Urothelium cell line (cell line): ENCODE data around the gene SLC38A1.
A peak's percentile ranks its signal among the peaks of the same experiment; 100 is the strongest.

Experiments
- DNase-seq: peaks from one replicate; pipeline ENCODE4 v3.0.0; 2011; ENCODE audit warnings: low spot score, mixed read lengths
- FAIRE-seq: peaks from 2 replicates; lab custom pipeline; 2011; peaks lifted over from hg19 to GRCh38; lab: Jason Lieb, UNC

Gene SLC38A1

DNA sequence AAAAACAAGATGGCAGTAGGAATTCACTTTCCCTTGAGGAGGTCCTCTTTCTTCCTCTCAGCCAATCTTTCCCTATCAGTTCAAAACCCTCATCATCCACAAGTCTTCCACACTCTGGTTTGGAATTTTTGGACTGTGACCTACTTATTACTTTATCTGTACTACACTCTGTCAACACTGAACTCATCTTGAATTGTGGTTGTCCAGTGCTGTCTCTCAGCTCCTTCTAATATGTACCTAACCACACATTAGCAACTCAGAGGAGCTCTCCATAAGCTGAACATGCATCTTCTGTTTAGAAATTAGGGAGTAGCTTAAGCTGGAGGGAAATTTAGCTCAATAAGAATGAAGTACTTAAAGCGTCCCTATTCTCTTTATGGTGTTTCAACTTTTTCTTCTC is 34.8 kb downstream of the SLC38A1 start:
- DNase-seq (no peak), FAIRE-seq (no peak)

DNA sequence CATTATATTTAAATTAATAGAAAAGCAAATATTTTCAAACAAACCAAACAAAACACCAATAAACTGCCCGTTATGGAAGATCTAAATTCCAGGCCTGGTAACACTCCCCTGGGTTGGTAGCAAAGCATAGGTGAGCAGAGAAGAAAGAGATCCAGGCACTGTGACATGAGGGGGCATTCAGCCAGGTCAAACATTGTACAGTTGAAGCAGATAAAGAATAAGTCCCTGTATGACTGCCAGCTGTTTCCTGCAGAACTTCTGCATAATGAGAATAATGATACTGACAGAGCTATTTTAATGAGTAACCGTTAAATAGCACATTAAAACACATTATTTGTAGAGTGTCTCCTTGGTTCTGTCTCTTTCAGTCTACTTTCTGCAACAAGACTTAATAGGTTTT is 35.4 kb downstream of the SLC38A1 start:
- FAIRE-seq: no peak
- DNase-seq: no peak

DNA sequence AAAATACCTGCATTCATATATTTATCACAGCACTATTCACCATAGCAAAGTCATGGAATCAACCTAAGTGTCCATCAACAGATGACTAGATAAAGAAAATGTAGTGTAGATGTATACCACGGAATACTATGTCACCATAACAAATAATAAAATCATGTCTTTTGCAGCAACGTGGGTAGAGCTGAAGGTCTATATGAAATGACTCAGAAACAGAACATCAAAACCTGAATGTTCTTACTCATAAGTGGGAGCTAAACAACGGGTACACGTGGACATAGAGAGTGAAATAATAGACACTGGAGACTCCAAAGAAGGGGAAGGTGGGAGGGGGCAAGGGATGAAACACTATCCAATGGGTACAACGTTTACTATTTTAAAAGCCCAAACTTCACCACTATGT is 37.9 kb downstream of the SLC38A1 start:
- FAIRE-seq: no peak

DNA sequence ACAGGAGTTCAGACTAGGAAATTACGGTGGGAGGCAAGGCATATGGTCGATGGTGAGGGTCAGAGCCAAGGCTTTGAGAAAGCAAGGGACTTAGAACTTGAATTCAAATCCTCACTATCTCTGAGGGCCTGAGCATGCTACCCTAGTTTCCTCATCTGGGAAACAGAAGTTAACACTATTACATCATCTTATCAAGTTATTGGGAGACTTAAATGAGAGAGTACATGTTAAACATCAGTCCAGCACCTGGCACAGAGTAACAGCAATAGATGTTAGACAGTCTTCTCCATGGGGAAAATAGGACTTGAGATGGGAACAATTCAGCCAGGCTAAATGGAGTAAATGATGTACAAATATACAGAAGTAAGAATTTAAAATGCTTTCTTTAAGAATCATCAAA is 38.5 kb downstream of the SLC38A1 start:
- DNase-seq: no peak
- no peak for FAIRE-seq

More for the DNA sequence above, 37.9 kb downstream of the SLC38A1 start:
- DNase-seq: no peak

DNA sequence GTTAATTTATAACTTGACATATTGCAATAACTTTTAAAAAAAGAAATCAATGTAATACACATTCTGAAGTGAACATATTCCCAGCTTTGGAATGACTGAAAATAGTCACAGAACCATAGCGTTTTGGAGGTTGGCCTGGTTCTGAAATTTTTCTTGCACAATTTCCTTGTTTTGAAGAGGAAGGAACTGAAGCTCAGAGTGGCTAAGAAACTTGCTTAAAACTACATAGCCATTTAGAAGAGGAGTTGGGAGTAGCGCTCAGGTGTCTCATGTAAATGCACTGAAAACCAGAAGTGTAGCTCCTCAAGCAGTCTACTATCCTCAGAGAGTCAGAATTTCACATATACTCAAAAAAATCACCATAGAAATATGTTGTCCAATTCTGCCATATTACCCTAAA is 41.2 kb downstream of the SLC38A1 start:
- no peak for FAIRE-seq
- no peak for DNase-seq

DNA sequence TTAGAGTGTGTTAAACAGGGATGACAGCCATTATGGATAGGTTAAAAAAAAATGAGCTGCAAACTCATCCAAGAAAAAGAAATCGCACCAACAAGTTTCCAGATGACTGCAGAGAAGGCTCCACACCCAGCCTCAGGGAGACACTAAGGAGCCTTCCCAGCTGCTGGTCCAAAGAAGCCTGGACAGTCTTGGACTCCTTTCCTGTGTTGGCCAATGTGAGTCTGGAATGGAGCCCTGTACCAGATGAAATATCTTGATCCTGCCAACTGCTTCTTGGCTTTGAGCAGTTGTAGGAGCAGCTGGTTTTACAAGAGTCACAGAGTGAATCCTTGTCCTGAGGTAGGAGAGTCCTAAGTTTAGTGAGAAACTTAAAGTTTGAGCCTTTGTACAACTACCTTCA is 44.5 kb downstream of the SLC38A1 start:
- FAIRE-seq: no peak
- DNase-seq: no peak

DNA sequence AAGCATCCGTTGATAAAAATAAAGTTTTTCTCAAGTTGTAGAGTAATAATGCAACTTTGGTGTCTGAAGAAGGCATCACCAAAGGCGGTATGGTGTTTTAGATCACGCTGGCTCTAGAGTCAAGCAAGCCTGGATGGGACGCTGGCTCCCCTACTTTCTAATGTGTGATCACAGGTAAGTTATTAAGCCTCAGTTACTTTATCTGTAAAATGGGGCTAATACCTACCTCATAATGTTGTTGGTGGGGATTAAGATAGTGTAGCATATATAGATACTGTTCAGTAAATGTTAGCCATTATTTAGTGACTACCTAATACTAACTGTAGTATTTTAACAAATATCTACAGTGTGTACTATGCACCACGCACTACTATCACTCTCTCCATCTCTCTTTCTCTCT is 45.8 kb downstream of the SLC38A1 start:
- DNase-seq: no peak
- FAIRE-seq: no peak

DNA sequence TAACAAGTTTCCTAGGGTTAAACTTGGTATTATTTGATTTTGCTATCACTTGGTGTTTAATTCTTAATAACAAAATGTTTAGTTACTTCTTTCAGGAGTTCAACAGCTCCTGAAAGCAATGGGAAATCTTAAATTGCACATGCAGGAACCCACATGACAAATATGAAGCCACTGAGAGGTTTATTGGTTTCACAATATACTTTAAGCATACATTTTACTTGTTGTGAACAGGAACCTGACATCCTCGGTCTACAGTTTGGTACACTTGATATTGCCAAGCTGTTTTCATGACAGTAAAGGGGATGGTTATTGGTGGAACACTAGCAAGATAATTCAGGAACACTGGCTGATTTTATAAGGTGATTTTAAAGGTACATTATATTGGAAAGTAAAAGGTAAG is 46.2 kb downstream of the SLC38A1 start:
- no peak for FAIRE-seq
- no peak for DNase-seq

DNA sequence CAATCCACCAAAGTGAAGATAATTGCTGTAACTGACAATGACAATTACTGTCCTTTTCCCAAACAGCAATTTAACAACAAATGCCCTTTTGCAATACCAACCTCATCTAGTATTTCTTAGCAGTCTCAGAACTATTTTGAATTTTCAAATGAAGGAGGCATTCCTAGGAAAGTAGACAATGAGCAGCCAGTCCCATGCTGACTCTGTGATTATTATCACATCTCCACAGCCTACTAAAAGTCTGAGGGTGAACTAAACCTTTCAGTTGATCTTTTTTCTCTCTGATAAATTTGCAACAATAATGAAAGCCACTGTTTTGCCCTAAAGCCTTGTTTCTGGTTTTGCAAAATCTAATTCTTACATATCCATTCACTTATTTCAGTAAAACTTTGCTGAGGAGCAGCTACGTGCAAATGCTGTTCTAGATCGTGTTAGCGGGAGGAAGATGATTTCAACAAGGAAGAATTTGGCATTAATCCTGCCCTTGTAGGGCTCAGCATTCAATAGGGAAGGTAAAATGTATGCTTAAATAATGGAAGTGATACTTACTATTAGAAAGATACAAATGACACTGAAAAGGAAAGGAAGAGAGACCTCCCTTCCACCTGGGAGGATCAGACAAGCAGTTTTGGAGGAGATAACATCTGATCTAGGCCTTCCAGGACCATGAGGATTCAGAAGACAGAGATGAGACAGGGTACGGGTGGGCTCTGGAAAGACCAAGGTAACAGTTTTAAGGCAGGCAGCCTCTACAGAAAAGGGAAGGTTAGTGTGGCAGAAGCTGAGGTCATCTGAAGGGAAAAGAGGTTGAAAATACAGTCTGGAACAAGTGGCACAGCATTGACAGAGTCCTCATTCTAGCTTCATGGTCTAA is 47.4 kb downstream of the SLC38A1 start:
- no peak for DNase-seq
- FAIRE-seq: no peak

DNA sequence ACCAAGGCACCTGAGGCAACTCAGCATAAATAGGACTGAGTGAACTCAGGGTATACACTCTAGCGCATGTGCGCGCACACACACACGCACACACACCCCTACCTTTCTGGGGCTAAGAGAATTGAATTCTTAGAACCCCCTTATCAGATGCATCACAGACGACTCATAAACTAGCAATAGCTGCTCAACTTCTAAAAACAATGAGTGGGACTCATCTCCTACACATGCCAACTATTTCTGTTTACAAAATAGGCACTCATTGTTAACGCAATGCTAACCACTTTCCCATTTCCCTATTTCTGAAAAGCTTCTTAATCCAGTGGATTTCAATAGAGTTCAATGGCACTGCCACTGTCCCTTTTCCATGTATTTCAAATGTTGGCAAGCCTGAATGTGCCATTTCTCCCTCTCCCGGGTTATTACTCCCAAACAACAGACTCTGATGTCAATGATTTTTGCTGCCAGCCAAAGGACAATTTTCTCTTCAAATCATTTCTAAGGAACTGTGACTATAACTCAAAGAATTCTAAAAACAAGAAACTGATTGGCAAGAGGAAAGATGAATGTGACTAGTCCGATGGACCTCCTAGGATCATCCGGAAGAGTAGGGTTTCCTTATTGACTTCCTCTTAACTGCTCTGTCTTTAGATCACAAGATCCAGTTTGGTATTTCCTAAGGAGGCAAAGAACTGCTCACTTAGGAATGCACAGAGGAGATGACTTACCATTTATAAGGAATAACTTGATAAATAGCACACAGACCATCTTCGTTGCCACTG is 48.8 kb downstream of the SLC38A1 start:
- no peak for FAIRE-seq
- DNase-seq: peak; percentile 39

DNA sequence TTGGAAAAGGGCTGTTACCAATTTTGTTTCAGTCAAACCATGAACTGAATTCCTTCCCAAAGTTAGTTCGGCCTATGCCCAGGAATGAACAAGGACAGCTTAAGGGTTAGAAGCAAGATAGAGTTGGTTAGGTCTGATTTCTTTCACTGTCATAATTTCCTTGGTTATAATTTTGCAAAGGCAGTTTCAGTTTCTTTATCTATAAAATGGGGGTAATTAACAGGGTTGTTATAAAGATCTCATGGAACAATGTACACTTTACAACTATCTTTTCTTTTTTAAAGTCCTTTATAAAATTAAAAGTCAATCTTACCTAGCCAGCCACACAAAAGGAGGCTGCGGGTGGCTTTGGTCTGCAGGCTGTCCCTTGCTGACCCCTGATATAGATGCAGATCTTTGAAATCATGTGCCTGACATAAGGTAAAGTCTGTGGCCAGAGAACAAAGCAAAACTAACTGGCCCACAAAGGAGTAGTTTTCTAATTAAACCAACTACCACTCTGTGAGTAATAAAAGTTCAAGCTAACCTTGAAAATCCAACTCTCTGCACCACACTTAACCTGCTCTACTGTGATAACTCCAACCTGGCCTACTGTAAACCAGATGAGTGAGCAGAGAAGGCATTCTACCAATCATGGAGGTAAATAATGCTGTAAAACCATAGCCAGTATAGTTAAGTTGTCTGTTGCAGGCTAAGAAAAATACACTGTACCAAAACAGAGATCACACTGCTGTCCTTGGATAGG is 49.5 kb downstream of the SLC38A1 start:
- DNase-seq: no peak

DNA sequence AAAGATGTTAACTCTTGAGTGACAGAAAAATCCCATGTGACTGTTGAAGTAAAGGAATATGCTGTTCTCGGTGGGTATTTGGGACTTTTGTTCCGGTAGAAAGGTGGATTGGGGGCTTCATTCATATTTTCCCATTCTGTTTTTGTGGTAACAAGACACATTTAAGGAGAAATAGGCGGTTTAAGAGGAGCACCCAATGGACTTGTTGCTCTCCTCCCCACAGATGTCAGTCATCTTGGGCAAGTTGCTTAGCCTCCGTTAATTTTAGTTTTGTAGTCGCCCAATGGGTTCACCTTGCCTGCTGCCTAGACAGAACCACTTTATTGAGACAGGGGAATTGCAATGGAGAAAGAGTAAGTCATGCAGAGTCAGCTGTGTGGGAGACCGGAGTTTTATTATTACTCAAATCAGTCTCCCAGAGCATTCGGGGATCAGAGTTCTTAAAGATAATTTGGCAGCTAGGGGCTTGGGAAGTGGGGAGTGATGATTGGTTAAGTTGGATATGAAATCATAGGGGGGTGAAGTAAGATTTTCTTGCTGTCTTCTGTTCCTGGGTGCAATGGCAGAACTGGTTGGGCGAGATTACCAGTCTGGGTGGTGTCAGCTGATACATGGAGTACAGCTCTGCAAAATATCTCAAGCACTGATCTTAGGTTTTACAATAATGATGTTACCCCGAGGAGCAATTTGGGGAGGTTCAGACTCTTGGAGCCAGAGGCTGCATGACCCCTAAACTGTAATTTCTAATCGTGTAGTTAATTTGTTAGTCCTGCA is 50.3 kb downstream of the SLC38A1 start:
- FAIRE-seq: no peak
- DNase-seq: no peak

More for the DNA sequence above, 49.5 kb downstream of the SLC38A1 start:
- FAIRE-seq: no peak

DNA sequence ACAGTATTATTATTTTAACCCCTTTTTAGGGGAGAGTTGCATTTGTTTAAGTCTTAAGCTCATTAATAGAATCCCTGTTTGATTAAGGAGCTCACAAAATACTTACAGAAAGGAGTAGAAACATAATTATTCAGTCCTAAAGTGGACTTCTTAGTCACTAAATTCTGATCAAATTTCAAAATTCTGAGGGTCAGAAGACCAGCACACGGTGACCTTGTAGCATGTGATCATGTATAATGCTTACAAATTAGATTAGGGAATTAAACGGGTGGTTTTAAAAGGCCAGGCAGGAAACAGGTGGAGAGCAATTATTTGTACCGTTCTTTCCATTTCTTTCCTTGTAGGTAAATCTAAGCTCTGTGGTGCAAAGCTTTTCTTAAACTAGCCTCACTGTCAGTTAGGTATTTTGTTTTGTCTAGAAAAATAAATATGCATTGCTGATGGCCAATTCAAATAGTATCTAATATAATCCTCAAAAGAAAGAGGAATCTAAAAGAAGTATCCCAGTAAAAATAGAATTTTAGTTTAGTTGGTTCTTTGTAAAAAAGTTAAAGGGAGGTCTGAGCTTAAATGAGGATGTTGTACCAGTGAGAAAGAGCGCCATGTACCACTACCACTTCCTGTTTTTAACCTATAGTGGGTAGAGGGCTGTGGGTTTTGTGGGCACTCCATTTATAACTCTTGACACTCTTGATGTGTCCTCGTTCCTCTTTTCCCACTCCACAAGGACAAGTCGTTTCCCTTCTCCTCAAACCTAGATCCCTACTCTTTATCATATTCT is 51.1 kb downstream of the SLC38A1 start:
- no peak for DNase-seq

DNA sequence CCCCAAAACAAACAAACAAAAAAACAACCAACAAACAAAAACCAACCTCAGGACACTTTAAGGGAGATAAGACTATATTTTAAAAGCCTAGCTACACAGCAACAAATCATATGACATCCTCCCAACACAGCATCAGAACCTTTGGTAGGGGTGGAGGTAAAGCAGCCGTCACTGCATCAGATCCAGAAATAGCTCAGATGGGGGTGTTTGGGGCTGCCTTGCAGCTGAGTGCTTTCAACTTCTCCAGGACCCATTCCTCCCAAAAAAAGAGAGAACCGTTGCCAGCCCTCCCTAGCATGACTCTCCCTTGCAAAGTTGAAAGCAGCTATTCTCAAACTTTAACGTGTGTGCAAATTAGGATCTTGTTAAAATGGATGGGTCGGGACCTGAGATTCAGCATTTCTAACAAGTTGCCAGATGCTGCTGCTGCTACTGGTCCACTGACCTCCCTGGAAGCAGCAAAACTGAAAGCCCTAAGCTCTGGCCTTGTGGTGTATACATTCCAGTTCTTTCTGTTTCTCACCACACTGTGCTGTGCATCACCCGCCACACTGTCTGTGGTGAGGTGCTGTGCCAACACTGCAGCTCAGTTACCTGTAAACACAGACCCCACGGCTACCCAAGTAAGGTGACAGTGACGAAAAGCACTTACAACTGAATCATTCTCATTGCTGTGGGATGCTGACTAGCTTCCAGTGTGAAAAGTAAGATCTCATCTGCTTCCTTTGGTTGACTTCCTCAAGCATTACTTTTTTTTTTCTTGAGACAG is 54.0 kb downstream of the SLC38A1 start:
- no peak for FAIRE-seq
- no peak for DNase-seq

More for the DNA sequence above, 51.1 kb downstream of the SLC38A1 start:
- no peak for FAIRE-seq

DNA sequence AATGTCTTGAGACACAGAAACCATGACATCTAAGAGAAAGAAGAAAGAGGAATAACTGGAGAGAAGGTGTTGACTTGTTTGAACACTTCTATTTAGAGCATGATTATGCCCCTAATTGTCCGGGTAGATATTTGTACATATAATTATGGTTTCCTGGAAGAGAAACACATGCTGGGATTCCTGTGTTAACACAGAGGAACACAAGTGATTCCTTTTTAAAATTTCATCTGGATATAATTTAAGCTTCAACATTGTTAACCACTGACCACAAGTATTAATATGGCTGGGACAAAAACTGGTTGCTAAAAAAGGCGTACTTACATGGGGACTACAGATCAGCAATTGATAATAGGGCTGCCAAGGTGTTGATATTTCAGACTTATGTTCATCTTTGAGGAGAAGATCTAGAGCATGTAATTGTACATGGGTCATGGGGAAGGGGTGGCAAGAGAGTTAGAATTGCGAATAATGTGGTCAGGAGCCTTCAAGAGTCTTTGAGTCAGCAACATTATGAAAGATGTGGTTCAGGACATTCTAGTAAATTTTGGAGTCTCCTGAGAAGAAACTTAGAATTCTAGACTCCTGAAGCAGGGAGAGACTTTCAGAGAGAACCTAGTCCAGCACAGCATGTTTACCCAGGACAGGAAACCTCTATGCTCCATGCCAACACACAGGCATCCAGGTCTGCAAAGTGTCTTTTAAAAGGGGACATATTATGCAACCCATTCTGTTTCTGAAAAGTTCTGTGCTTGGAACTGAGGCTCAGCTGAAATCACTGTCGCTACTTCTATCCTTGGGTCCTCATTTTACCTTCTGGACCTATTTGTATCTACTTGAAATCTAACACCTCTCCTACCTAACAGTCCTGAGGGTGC is 56.5 kb downstream of the SLC38A1 start:
- FAIRE-seq (no peak), DNase-seq (no peak)

DNA sequence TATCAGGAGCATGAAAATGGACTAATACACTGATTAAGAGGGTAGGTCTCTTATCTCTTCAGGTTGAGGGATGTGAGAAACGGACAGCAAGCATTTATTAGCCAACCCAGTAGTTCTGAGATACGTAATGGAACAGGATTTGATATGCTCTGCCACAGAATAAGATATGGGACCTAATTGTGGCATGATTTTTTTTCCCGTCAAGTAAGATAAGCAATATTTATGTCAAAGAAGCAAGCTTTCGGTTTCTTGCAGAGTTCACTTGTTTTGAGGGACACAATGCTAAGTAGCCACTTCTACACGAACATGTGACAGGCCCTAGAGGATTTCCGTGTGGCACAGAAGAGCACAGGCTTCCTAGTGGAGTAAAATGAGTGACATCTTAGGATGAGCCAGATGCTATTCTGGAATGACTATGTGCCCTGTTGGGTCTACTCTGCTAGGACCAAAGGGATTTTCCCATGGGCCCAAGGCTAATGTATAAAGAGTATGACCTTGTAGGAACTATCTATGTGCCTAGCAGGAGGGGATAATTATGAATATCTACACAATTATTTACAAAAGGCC is 57.9 kb downstream of the SLC38A1 start:
- DNase-seq (no peak), FAIRE-seq (no peak)

DNA sequence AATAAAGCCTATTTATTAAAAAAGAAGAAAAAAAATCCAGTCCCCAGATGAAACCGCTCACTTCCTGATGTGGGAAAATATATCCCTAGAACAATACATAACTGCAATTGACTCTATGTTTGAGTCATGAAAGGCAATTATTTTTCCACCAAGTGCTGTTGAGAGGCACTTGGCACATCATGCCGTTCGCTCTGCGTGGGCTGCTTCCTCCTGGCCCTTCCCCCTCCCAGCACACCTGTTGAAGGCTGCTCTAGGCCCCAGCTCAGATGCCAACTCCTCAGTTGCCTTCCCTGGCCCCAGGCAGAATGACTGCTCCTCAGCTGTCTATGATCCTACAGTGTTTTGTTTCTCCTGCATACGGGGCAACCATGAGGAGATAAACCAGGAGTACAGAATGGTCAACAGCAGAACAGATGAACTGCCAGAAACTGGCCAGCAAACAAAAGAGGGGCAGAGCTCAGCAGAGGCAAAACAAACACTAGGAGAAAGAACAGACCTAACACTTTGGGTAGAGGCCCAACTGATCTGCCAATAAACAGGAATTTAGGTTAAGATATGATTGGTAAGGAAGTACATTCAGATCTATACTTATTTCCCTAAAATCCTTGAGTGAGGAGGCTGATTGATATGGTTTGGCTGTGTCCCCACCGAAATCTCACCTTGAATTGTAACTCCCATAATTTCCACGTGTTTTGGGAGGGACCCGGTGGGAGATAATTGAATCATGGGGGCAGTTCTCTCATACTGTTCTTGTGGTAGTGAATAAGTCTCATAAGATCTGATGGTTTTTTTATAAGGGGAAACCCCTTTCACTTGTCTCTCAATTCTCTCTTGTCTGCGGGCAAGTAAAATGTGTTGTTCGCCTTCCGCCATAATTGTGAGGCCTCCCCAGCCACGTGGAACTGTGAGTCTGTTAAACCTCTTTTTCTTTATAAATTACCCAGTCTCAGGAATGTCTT is 58.6 kb downstream of the SLC38A1 start:
- DNase-seq (peak; percentile 47), FAIRE-seq (no peak)
